CD14-positive monocyte (primary cell): Measurements from ENCODE around the gene MCOLN2. TPM values are rescaled to one million over a fixed set of nuclear protein-coding genes. Genes with fewer than 3 reads are reported as not detected.
A peak's percentile ranks its signal among the peaks of the same experiment; 100 is the strongest.

Experiments used
- DNase-seq, 3 donors: peaks; one replicate each; pipeline ENCODE4 v3.0.0-alpha.2; 2011 to 2022
- H2AFZ ChIP-seq: 2 replicates; pipeline ENCODE4 v1.6.0; 2012; ENCODE audit warnings: mild to moderate bottlenecking, low read depth, low read length, inconsistent platforms; ENCODE audit not compliant: insufficient read depth, poor library complexity, severe bottlenecking
- H3K27ac ChIP-seq, 2 donors: 1 replicate in 1 of 2; 2 replicates in 1 of 2; pipeline ENCODE4 v1.5.1; 2012 to 2013; ENCODE audit warnings: low read length in 2 of 2, control low read depth in 1 of 2, inconsistent platforms in 1 of 2, low read depth in 1 of 2, mild to moderate bottlenecking in 1 of 2
- H3K27me3 ChIP-seq, 2 donors: one replicate each; pipeline versions ENCODE4 v1.6.0 to v1.6.1; 2011 to 2013; ENCODE audit warnings: low read length in 2 of 2; ENCODE audit not compliant: control insufficient read depth in 2 of 2, insufficient read depth in 2 of 2
- H3K36me3 ChIP-seq, 2 donors: replicated peaks in 1 of 2; 1 replicate in 1 of 2; 2 replicates in 1 of 2; pipeline versions ENCODE4 v1.5.1 to v1.6.1; 2012 to 2013; ENCODE audit warnings: low read length in 2 of 2, control low read depth in 1 of 2, inconsistent platforms in 1 of 2, mild to moderate bottlenecking in 1 of 2; ENCODE audit not compliant: insufficient read depth in 2 of 2, control insufficient read depth in 1 of 2
- H3K4me1 ChIP-seq, 2 donors: 1 replicate in 1 of 2; 2 replicates in 1 of 2; pipeline versions ENCODE4 v1.5.1 to v1.6.1; 2012 to 2013; ENCODE audit warnings: low read length in 2 of 2, control low read depth in 1 of 2, inconsistent platforms in 1 of 2, mild to moderate bottlenecking in 1 of 2, moderate library complexity in 1 of 2; ENCODE audit not compliant: insufficient read depth in 2 of 2, control insufficient read depth in 1 of 2
- H3K4me2 ChIP-seq: replicated peaks from 2 replicates; pipeline ENCODE3; 2012; ENCODE audit warnings: low read length, moderate library complexity, mild to moderate bottlenecking; ENCODE audit not compliant: poor library complexity, severe bottlenecking; ENCODE audit errors: extremely low read depth
- H3K4me3 ChIP-seq, 3 experiments: fragments of 200-600 bp in 1 of 3; sonication (generic) in 1 of 3; replicated peaks in 1 of 3; 1 replicate in 2 of 3; 2 replicates in 1 of 3; pipeline ENCODE4 v1.5.1; 2011 to 2013; ENCODE audit warnings: low read length in 3 of 3, mild to moderate bottlenecking in 3 of 3, control low read depth in 2 of 3, low read depth in 2 of 3, inconsistent platforms in 1 of 3, moderate library complexity in 1 of 3
- H3K79me2 ChIP-seq: 2 replicates; pipeline ENCODE4 v1.6.0; 2012; ENCODE audit warnings: mild to moderate bottlenecking, control low read depth, inconsistent platforms, low read length, moderate library complexity; ENCODE audit not compliant: insufficient read depth
- H3K9ac ChIP-seq: 2 replicates; pipeline ENCODE4 v1.6.0; 2017; ENCODE audit warnings: low read length, mild to moderate bottlenecking; ENCODE audit not compliant: insufficient read depth, poor library complexity, severe bottlenecking
- H3K9me3 ChIP-seq, 2 donors: replicated peaks in 1 of 2; 1 replicate in 1 of 2; 2 replicates in 1 of 2; pipeline versions ENCODE4 v1.5.1 to v1.6.1; 2012 to 2013; ENCODE audit warnings: low read length in 2 of 2, control low read depth in 1 of 2; ENCODE audit not compliant: control insufficient read depth in 1 of 2, insufficient read depth in 1 of 2
- H4K20me1 ChIP-seq: 2 replicates; pipeline ENCODE4 v1.6.0; 2012; ENCODE audit warnings: mild to moderate bottlenecking, low read length, control low read depth, moderate library complexity; ENCODE audit not compliant: insufficient read depth
- H3K27ac Mint-ChIP-seq, 7 donors: one replicate each; pipeline ENCODE4 v1.8.0; 2020; ENCODE audit warnings: mild to moderate bottlenecking in 7 of 7, mixed read lengths in 7 of 7, moderate library complexity in 6 of 7, inconsistent platforms in 2 of 7
- H3K27me3 Mint-ChIP-seq, 3 donors: one replicate each; pipeline ENCODE4 v1.8.0; 2021 to 2022; ENCODE audit warnings: low read depth in 3 of 3, mild to moderate bottlenecking in 3 of 3, mixed read lengths in 3 of 3, moderate library complexity in 3 of 3, inconsistent platforms in 1 of 3
- H3K36me3 Mint-ChIP-seq, 2 donors: one replicate each; pipeline ENCODE4 v1.8.0; 2020; ENCODE audit warnings: mixed read lengths in 2 of 2, inconsistent platforms in 1 of 2, mild to moderate bottlenecking in 1 of 2
- H3K4me1 Mint-ChIP-seq: one replicate; pipeline ENCODE4 v1.8.0; 2020; ENCODE audit warnings: mild to moderate bottlenecking, mixed read lengths
- H3K4me3 Mint-ChIP-seq, 2 donors: one replicate each; pipeline ENCODE4 v1.8.0; 2020; ENCODE audit warnings: mild to moderate bottlenecking in 2 of 2, mixed read lengths in 2 of 2, moderate library complexity in 1 of 2
- H3K9me3 Mint-ChIP-seq, 7 donors: one replicate each; pipeline ENCODE4 v1.8.0; 2020 to 2022; ENCODE audit warnings: mixed read lengths in 7 of 7, mild to moderate bottlenecking in 6 of 7, moderate library complexity in 6 of 7, inconsistent platforms in 2 of 7
- WGBS: methylation state at CpG from one replicate; pipeline ENCODE4 v1.1.5; 2013; ENCODE audit warnings: missing lambda C conversion rate; ENCODE audit not compliant: insufficient coverage; 5-methylcytosine and 5-hydroxymethylcytosine counted together
- intact Hi-C, 2 donors: fragments of 100-400 bp; cut with micrococcal nuclease; formaldehyde crosslinking; loops; one replicate each; pipeline versions ENCODE4 v1.15.0 to v1.15.1; 2023
- polyA minus RNA-seq: library from RNA; depleted of rRNA, polyadenylated mRNA; stranded (reverse); fragments of >200 nt; gene quantifications from 2 replicates; pipeline ENCODE4 v1.2.3, GENCODE V29; 2012
- polyA plus RNA-seq, 3 donors: library from polyadenylated mRNA; depleted of rRNA in 1 of 3; unstranded in 2 of 3; stranded (reverse) in 1 of 3; fragments of 300-500 nt in 2 of 3; fragments of >200 nt in 1 of 3; fragmentation: Illumina TruSeq in 2 of 3; gene quantifications; 1 replicate in 2 of 3; 2 replicates in 1 of 3; pipeline ENCODE4 v1.2.3, GENCODE V29; 2012 to 2021
- total RNA-seq, 12 experiments: library from RNA in 1 of 12; stranded (reverse) in 1 of 12; fragments of 120-200 nt in 1 of 12; gene quantifications; one replicate each; pipeline ENCODE4 v1.2.4 and lab custom pipeline; 2013 to 2026; ENCODE audit warnings: mixed read lengths in 6 of 12, inconsistent platforms in 1 of 12
- TF ChIP-seq, protein P1 (sequence below): fragments of 200-600 bp; IDR thresholded peaks from one replicate; pipeline ENCODE4 v1.8.0; 2022; ENCODE audit warnings: antibody characterized with exemption, mild to moderate bottlenecking

The MCOLN2 gene
- total RNA-seq (2013) = 0.48 TPM
- polyA plus RNA-seq (1 to 10 TPM in 2 of 3 donors, under 1 TPM in 1; 0.51 to 2.7 (median 1.1) TPM), polyA minus RNA-seq (1.8 and 1.9 TPM in 2 replicates), total RNA-seq (lab: John Stamatoyannopoulos, UW) (1.4 to 185 (median 4.8) reads per million in 11 experiments)

DNA sequence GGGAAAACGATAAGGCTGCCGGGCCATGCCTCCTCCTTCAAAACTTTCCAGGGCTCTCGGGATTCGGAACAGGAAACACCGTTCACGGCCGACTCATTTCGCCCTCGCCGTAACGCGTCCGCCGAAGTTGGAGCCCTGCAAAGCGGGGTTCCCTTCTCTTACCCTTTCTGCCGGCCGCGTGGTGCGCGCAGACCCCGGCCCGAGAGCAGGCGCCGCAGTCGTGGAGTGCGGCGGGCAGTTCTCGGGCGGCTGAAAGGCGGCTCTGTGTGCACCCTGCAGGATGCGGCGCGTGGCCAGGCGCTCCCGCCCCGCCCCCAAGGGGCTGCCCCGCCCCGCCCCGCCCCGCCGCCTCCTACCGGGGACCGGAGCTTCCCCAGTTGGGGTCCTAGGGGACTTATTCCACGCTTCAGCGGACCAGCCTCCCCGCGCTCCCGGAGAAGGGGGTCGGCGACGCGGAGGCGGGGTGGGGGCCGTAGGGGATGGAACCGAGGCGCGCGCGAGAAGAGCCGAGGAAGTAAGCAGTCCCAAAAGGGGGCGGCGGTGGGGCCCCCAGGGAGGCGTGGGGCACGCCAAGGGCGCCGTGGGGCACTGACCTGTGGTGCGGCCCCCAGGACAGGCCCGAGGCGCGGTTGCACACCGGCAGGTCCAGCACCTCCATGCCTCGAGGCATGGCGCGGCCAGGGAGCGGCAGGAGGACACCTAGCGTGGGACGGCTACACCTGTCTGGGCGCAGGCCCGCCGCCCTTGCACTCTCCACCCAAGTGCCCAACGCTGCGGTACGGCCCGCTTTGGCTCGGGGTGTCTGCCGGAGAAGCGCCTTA, at the start of gene MCOLN2:
MCOLN2 (minus strand) TSS at position 268 of the 821 bp plus-strand sequence; CDS start at position 27, 241 bp downstream.
- H3K4me1 Mint-ChIP-seq = peaks cover 38% of the 10 kb centered on the region
- peaks cover 30 to 45% (median 41%) of the 10 kb centered on the region in 3 donors for H3K27me3 Mint-ChIP-seq
- no peaks in the 10 kb centered on the region for H4K20me1 ChIP-seq
- no peaks in the 10 kb centered on the region for H3K79me2 ChIP-seq
- no peak within 1 kb of the TSS for H3K27ac ChIP-seq
- WGBS = under 1% methylated on average over 81 of the region's 87 CpGs
- no peaks in the 10 kb centered on the region for H3K36me3 ChIP-seq
- TF ChIP-seq, protein P1, sequence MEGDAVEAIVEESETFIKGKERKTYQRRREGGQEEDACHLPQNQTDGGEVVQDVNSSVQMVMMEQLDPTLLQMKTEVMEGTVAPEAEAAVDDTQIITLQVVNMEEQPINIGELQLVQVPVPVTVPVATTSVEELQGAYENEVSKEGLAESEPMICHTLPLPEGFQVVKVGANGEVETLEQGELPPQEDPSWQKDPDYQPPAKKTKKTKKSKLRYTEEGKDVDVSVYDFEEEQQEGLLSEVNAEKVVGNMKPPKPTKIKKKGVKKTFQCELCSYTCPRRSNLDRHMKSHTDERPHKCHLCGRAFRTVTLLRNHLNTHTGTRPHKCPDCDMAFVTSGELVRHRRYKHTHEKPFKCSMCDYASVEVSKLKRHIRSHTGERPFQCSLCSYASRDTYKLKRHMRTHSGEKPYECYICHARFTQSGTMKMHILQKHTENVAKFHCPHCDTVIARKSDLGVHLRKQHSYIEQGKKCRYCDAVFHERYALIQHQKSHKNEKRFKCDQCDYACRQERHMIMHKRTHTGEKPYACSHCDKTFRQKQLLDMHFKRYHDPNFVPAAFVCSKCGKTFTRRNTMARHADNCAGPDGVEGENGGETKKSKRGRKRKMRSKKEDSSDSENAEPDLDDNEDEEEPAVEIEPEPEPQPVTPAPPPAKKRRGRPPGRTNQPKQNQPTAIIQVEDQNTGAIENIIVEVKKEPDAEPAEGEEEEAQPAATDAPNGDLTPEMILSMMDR = no peak
- DNase-seq = peak in 1 of 3 donors; percentile 33
- intact Hi-C loops = no loop called here
- peaks cover 0 to 8% (median 0%) of the 10 kb centered on the region in 7 donors for H3K9me3 Mint-ChIP-seq
- H3K4me3 Mint-ChIP-seq = peak within 1 kb of the TSS; percentile 83 to 98
- H3K4me3 ChIP-seq = peak within 1 kb of the TSS; percentile 35 to 87 (median 63)
- H3K9me3 ChIP-seq = no peaks in the 10 kb centered on the region
- H3K9ac ChIP-seq = peak within 1 kb of the TSS; percentile 25
- H2AFZ ChIP-seq = peak within 1 kb of the TSS; percentile 89
- peak within 1 kb of the TSS in 2 of 7 donors; percentile 27 for H3K27ac Mint-ChIP-seq
- H3K4me2 ChIP-seq = peak within 1 kb of the TSS; percentile 91
- peaks cover 40 to 47% of the 10 kb centered on the region in 2 donors for H3K4me1 ChIP-seq
- H3K36me3 Mint-ChIP-seq = peaks cover 4% of the 10 kb centered on the region in 2 donors
- H3K27me3 ChIP-seq = peaks cover 21 to 31% of the 10 kb centered on the region in 2 donors

DNA sequence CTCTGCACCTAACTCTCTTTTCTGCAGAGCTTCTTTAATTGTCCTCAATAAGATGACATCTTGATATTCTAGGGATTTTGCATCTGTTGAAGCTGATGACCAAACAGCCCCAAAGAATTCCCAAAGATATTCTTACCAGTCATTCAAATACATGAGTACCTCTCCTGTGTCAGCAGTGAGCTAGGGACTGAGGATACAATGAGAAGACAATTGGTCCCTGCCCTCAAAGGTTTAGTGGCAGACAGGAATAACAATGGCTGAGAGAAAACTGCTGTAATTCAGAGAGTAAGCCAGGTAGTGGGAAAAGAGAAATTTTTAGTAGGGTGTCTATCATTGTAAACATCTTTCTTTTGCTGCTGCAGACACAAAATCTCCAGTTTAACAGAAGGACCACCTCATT, 45.5 kb upstream of the MCOLN2 start:
- H3K9me3 ChIP-seq = peaks cover 0 to 4% of the 10 kb centered on the region in 2 donors
- H3K4me3 ChIP-seq = no peak overlapping the region
- H3K4me2 ChIP-seq = no peak overlapping the region
- Mint-ChIP-seq H3K4me1 (peaks cover 4% of the 10 kb centered on the region), H3K36me3 (peaks cover 0 to 4% of the 10 kb centered on the region in 2 donors), H3K27ac (no peak overlapping the region), H3K27me3 (peaks cover 46 to 55% (median 49%) of the 10 kb centered on the region in 3 donors), H3K9me3 (peaks cover 0 to 2% (median 0%) of the 10 kb centered on the region in 7 donors), H3K4me3 (no peak overlapping the region)
- H4K20me1 ChIP-seq = no peaks in the 10 kb centered on the region
- H3K27me3 ChIP-seq = peaks cover 36 to 49% of the 10 kb centered on the region in 2 donors
- H2AFZ ChIP-seq = no peak overlapping the region
- H3K36me3 ChIP-seq = no peaks in the 10 kb centered on the region
- no peaks in the 10 kb centered on the region for H3K79me2 ChIP-seq
- no peak for DNase-seq
- peaks cover 2 to 3% of the 10 kb centered on the region in 2 donors for H3K4me1 ChIP-seq
- TF ChIP-seq, protein P1 = no peak
- no peak overlapping the region for H3K9ac ChIP-seq
- intact Hi-C loops = no loop called here
- no peak overlapping the region for H3K27ac ChIP-seq
